GM18861 (cell line): ENCODE measurements around the gene RBM44.

ENCODE experiments used
- ATAC-seq: cut with Tn5 transposase; IDR thresholded peaks from one replicate; pipeline ENCODE4 v1.9.1; 2021; ENCODE audit not compliant: unreplicated experiment

RBM44 gene

GRCh38 chr2:237885111-237885930 lies 86.7 kb downstream of the RBM44 start:
- no peak for ATAC-seq

GRCh38 chr2:237885931-237886684 lies 87.5 kb downstream of the RBM44 start:
- ATAC-seq = no peak

- ATAC-seq = no peak
Observed at GRCh38 chr2:237886685-237887481, 88.3 kb downstream of the RBM44 start.

GRCh38 chr2:237888389-237888788 lies 89.8 kb downstream of the RBM44 start:
- no peak for ATAC-seq

- no peak for ATAC-seq
Observed at GRCh38 chr2:237889016-237889415, 90.4 kb downstream of the RBM44 start.

- no peak for ATAC-seq
Observed at GRCh38 chr2:237889811-237890210, 91.2 kb downstream of the RBM44 start.
